BLaER1 treated with 17β-estradiol and CSF1 and Interleukin-3, amounts not matched to agents 10 nM and 100 nM (cell line): ENCODE data around the gene LCP2.

ENCODE experiments used
- H3K27ac ChIP-seq, 11 experiments: shearing (Covaris generic); formaldehyde crosslinking; 2 replicates each; pipeline ENCODE4 v1.8.1; 2022
- H3K27me3 ChIP-seq, 11 experiments: shearing (Covaris generic); formaldehyde crosslinking; 2 replicates each; pipeline ENCODE4 v1.8.1; 2022
- H3K36me3 ChIP-seq, 11 experiments: shearing (Covaris generic); formaldehyde crosslinking; 2 replicates each; pipeline ENCODE4 v1.8.1; 2022
- H3K4me1 ChIP-seq, 10 experiments: shearing (Covaris generic); formaldehyde crosslinking; 2 replicates each; pipeline ENCODE4 v1.8.1; 2022
- H3K4me2 ChIP-seq, 11 experiments: shearing (Covaris generic); formaldehyde crosslinking; 2 replicates each; pipeline ENCODE4 v1.8.1; 2022
- H3K4me3 ChIP-seq, 10 experiments: shearing (Covaris generic); formaldehyde crosslinking; 2 replicates each; pipeline ENCODE4 v1.8.1; 2022
- H3K9ac ChIP-seq, 11 experiments: shearing (Covaris generic); formaldehyde crosslinking; 2 replicates each; pipeline ENCODE4 v1.8.1; 2022
- H3K9me3 ChIP-seq, 11 experiments: shearing (Covaris generic); formaldehyde crosslinking; replicated peaks in 1 of 11; 2 replicates each; pipeline ENCODE4 v1.8.1; 2022
- H4K20me1 ChIP-seq, 11 experiments: shearing (Covaris generic); formaldehyde crosslinking; 2 replicates each; pipeline ENCODE4 v1.8.1; 2022
- Cebpa-rat ChIP-seq, 11 experiments: shearing (Covaris generic); IDR thresholded peaks; 2 replicates each; pipeline ENCODE4 v1.8.1; 2022

Gene LCP2

GRCh38 chr5:170296036-170296934 lies 1.3 kb downstream of the LCP2 start:
- Histone ChIP-seq H3K9me3 (no peaks in the 10 kb centered on the region), H3K4me3 (peak overlapping the region; percentile 77 to 98 (median 86)), H3K4me2 (peak overlapping the region; percentile 88 to 100 (median 96)), H3K36me3 (peaks cover 37 to 55% (median 45%) of the 10 kb centered on the region in 11 experiments), H3K9ac (peak overlapping the region; percentile 88 to 98 (median 94)), H3K27me3 (no peaks in the 10 kb centered on the region), H4K20me1 (peaks cover 46 to 56% (median 55%) of the 10 kb centered on the region in 11 experiments), H3K27ac (peak overlapping the region; percentile 88 to 99 (median 95)), H3K4me1 (peaks cover 79 to 86% (median 82%) of the 10 kb centered on the region in 10 experiments)
- TF ChIP-seq Cebpa-rat (IDR thresholded peaks at IDR 0.05) = peak in 4 of 11 experiments; percentile 29 to 56 (median 50); a peak in 7 of 22 replicates

- H3K9ac ChIP-seq = peak overlapping the region; percentile 88 to 98 (median 94); a peak in 21 of 22 replicates
- no peaks in the 10 kb centered on the region for H3K9me3 ChIP-seq
- TF ChIP-seq Cebpa-rat (IDR thresholded peaks at IDR 0.05) = no peak
- H3K27me3 ChIP-seq = no peaks in the 10 kb centered on the region
- H3K4me3 ChIP-seq = peak overlapping the region; percentile 77 to 98 (median 86); a peak in 19 of 20 replicates
- H3K4me1 ChIP-seq = peaks cover 79 to 84% (median 81%) of the 10 kb centered on the region in 10 experiments
- H3K4me2 ChIP-seq = peak overlapping the region; percentile 88 to 100 (median 96)
- H3K27ac ChIP-seq = peak overlapping the region in 8 of 11 experiments; percentile 1 to 99 (median 94); a peak in 11 of 22 replicates
- peaks cover 58 to 73% (median 72%) of the 10 kb centered on the region in 11 experiments for H4K20me1 ChIP-seq
- H3K36me3 ChIP-seq = peaks cover 52 to 72% (median 60%) of the 10 kb centered on the region in 11 experiments
These were observed 3.0 kb downstream of the LCP2 start for GRCh38 chr5:170294556-170294955.

- H4K20me1 ChIP-seq = peaks cover 61 to 78% (median 75%) of the 10 kb centered on the region in 11 experiments
- H3K4me1 ChIP-seq = peaks cover 79 to 84% (median 81%) of the 10 kb centered on the region in 10 experiments
- H3K27ac ChIP-seq = peak overlapping the region in 8 of 11 experiments; percentile 11 to 99 (median 66); a peak in 12 of 22 replicates
- H3K9me3 ChIP-seq = no peaks in the 10 kb centered on the region
- H3K36me3 ChIP-seq = peaks cover 57 to 77% (median 64%) of the 10 kb centered on the region in 11 experiments
- H3K4me2 ChIP-seq = peak overlapping the region; percentile 88 to 100 (median 96)
- H3K9ac ChIP-seq = peak overlapping the region; percentile 88 to 98 (median 94); a peak in 20 of 22 replicates
- TF ChIP-seq Cebpa-rat (IDR thresholded peaks at IDR 0.05) = no peak
- H3K27me3 ChIP-seq = no peaks in the 10 kb centered on the region
- H3K4me3 ChIP-seq = peak overlapping the region; percentile 77 to 98 (median 86); a peak in 18 of 20 replicates
These were observed 3.5 kb downstream of the LCP2 start for GRCh38 chr5:170294057-170294456.

- TF ChIP-seq Cebpa-rat (IDR thresholded peaks at IDR 0.05) = peak in 4 of 11 experiments; percentile 23 to 41 (median 28); a peak in 3 of 22 replicates
- Histone ChIP-seq H3K9me3 (no peaks in the 10 kb centered on the region), H3K4me2 (peak overlapping the region; percentile 88 to 100 (median 96)), H3K27ac (peak overlapping the region in 8 of 11 experiments; percentile 11 to 99 (median 72); a peak in 8 of 22 replicates), H3K9ac (peak overlapping the region in 9 of 11 experiments; percentile 92 to 98 (median 95); a peak in 13 of 22 replicates), H3K36me3 (peaks cover 65 to 85% (median 72%) of the 10 kb centered on the region in 11 experiments), H4K20me1 (peaks cover 61 to 86% (median 82%) of the 10 kb centered on the region in 11 experiments), H3K4me3 (peak overlapping the region in 9 of 10 experiments; percentile 77 to 98 (median 85); a peak in 17 of 20 replicates), H3K4me1 (peaks cover 79 to 84% (median 81%) of the 10 kb centered on the region in 10 experiments), H3K27me3 (no peaks in the 10 kb centered on the region)
These were observed 4.3 kb downstream of the LCP2 start for GRCh38 chr5:170293273-170293672.

GRCh38 chr5:170292179-170293104 lies 5.1 kb downstream of the LCP2 start:
- no peak for TF ChIP-seq Cebpa-rat (IDR thresholded peaks at IDR 0.05)

GRCh38 chr5:170290498-170290897 lies 7.1 kb downstream of the LCP2 start:
- H3K4me3 ChIP-seq = peak overlapping the region in 1 of 10 experiments; percentile 11; a peak in 1 of 20 replicates
- TF ChIP-seq Cebpa-rat (IDR thresholded peaks at IDR 0.05) = no peak
- peak overlapping the region in 2 of 11 experiments; percentile 4 to 23; a peak in 5 of 22 replicates for H3K9ac ChIP-seq
- peak overlapping the region; percentile 8 to 98 (median 83); a peak in 19 of 22 replicates for H3K4me2 ChIP-seq
- H3K27me3 ChIP-seq = no peaks in the 10 kb centered on the region
- peaks cover 96 to 100% (median 99%) of the 10 kb centered on the region in 10 experiments for H3K4me1 ChIP-seq
- peaks cover 85 to 95% (median 92%) of the 10 kb centered on the region in 11 experiments for H3K36me3 ChIP-seq
- H3K27ac ChIP-seq = peak overlapping the region in 7 of 11 experiments; percentile 54 to 86 (median 80); a peak in 10 of 22 replicates
- peaks cover 0 to 15% (median 9%) of the 10 kb centered on the region in 11 experiments; a peak in 10 of 22 replicates for H3K9me3 ChIP-seq
- peaks cover 48 to 99% (median 72%) of the 10 kb centered on the region in 11 experiments for H4K20me1 ChIP-seq

More at GRCh38 chr5:170292179-170293104, 5.1 kb downstream of the LCP2 start:
- H3K36me3 ChIP-seq = peaks cover 70 to 88% (median 75%) of the 10 kb centered on the region in 11 experiments
- H3K27ac ChIP-seq = peak overlapping the region in 6 of 11 experiments; percentile 6 to 51 (median 28); a peak in 6 of 22 replicates
- H3K4me3 ChIP-seq = peak overlapping the region in 6 of 10 experiments; percentile 32 to 98 (median 87); a peak in 10 of 20 replicates
- H4K20me1 ChIP-seq = peaks cover 61 to 93% (median 84%) of the 10 kb centered on the region in 11 experiments
- peak overlapping the region; percentile 88 to 100 (median 96) for H3K4me2 ChIP-seq
- no peaks in the 10 kb centered on the region for H3K27me3 ChIP-seq
- peaks cover 81 to 86% (median 83%) of the 10 kb centered on the region in 10 experiments for H3K4me1 ChIP-seq
- H3K9ac ChIP-seq = peak overlapping the region in 2 of 11 experiments; percentile 27 to 98; a peak in 2 of 22 replicates
- no peaks in the 10 kb centered on the region for H3K9me3 ChIP-seq

- TF ChIP-seq Cebpa-rat (IDR thresholded peaks at IDR 0.05) = no peak
- Histone ChIP-seq H3K4me2 (peak overlapping the region; percentile 8 to 98 (median 83); a peak in 18 of 22 replicates), H3K4me3 (peak overlapping the region in 1 of 10 experiments; percentile 11; a peak in 1 of 20 replicates), H3K36me3 (peaks cover 85 to 95% (median 92%) of the 10 kb centered on the region in 11 experiments), H3K9ac (peak overlapping the region in 3 of 11 experiments; percentile 4 to 23 (median 22); a peak in 6 of 22 replicates), H3K9me3 (peaks cover 0 to 23% (median 9%) of the 10 kb centered on the region in 11 experiments; a peak in 11 of 22 replicates), H3K27me3 (no peaks in the 10 kb centered on the region), H4K20me1 (peaks cover 40 to 99% (median 65%) of the 10 kb centered on the region in 11 experiments), H3K4me1 (peaks cover 92 to 100% (median 99%) of the 10 kb centered on the region in 10 experiments), H3K27ac (peak overlapping the region in 7 of 11 experiments; percentile 54 to 86 (median 80); a peak in 13 of 22 replicates)
These were observed 7.8 kb downstream of the LCP2 start for GRCh38 chr5:170289764-170290163.
